ENCODE results near the gene FAM47C. TPM values are rescaled to one million over a fixed set of nuclear protein-coding genes. Genes with fewer than 3 reads are reported as not detected.
"Not testable (repeated sequence)": the region's sequence is repeated elsewhere in the genome, so short reads cannot be mapped to it uniquely, and the experiment has no call there.

FAM47C gene
- total RNA-seq, 2 experiments from 2014 or later = not detected

GRCh38 chrX:37010496-37010895 is 2.3 kb downstream of the FAM47C start:
- no peak for TF ChIP-seq EZH2phosphoT487 (IDR thresholded peaks at IDR 0.05; ENCODE audit: borderline replicate concordance, low read depth, low read length)
- TF ChIP-seq, protein P1, sequence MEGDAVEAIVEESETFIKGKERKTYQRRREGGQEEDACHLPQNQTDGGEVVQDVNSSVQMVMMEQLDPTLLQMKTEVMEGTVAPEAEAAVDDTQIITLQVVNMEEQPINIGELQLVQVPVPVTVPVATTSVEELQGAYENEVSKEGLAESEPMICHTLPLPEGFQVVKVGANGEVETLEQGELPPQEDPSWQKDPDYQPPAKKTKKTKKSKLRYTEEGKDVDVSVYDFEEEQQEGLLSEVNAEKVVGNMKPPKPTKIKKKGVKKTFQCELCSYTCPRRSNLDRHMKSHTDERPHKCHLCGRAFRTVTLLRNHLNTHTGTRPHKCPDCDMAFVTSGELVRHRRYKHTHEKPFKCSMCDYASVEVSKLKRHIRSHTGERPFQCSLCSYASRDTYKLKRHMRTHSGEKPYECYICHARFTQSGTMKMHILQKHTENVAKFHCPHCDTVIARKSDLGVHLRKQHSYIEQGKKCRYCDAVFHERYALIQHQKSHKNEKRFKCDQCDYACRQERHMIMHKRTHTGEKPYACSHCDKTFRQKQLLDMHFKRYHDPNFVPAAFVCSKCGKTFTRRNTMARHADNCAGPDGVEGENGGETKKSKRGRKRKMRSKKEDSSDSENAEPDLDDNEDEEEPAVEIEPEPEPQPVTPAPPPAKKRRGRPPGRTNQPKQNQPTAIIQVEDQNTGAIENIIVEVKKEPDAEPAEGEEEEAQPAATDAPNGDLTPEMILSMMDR (conservative IDR thresholded peaks at IDR 0.05; ENCODE audit: low read length) = no peak
- no peaks in the 10 kb centered on the region for H3K4me1 ChIP-seq (ENCODE audit: insufficient read depth, low read length, poor library complexity, severe bottlenecking)
- no TSS peak for BruUV-seq (replicated peaks)
- H3K9me2 ChIP-seq (ENCODE audit: insufficient read depth, low read length) = no peaks in the 10 kb centered on the region
- ChIA-PET POLR2A (no interaction called here), CTCF (ENCODE audit: unreplicated experiment) (no interaction called here)
- no peaks in the 10 kb centered on the region for H4K20me1 ChIP-seq (ENCODE audit: insufficient read depth, low read length)
- H3K79me2 ChIP-seq (ENCODE audit: insufficient read depth, low read depth, low read length) = no peaks in the 10 kb centered on the region
- H3K9me3 ChIP-seq (ENCODE audit: low read length) = no peaks in the 10 kb centered on the region
- no peak overlapping the region for H3K4me2 ChIP-seq (ENCODE audit: low read length)
- intact Hi-C loops (cut with micrococcal nuclease; ENCODE audit: unreplicated experiment) = no loop called here
- no peak for DNase-seq (ENCODE audit: low spot score)
- H3K36me3 ChIP-seq (ENCODE audit: insufficient read depth, low read length) = no peaks in the 10 kb centered on the region
- no peak overlapping the region for H3K27ac ChIP-seq (ENCODE audit: low read depth, low read length, poor library complexity, severe bottlenecking)
- H3K4me3 ChIP-seq (ENCODE audit: low read depth, low read length, poor library complexity, severe bottlenecking) = no peak overlapping the region
- no peak overlapping the region for H2AFZ ChIP-seq (ENCODE audit: low read length)

- H3K4me3 ChIP-seq (ENCODE audit: low read depth, low read length, poor library complexity, severe bottlenecking); H3K9me2 ChIP-seq (ENCODE audit: insufficient read depth, low read length); CTCF ChIA-PET (ENCODE audit: unreplicated experiment); H4K20me1 ChIP-seq (ENCODE audit: insufficient read depth, low read length); BruUV-seq (replicated peaks); H3K9me3 ChIP-seq (ENCODE audit: low read length); H3K4me2 ChIP-seq (ENCODE audit: low read length); H3K79me2 ChIP-seq (ENCODE audit: insufficient read depth, low read depth, low read length); H2AFZ ChIP-seq (ENCODE audit: low read length); intact Hi-C loops (cut with micrococcal nuclease; ENCODE audit: unreplicated experiment); DNase-seq (ENCODE audit: low spot score); H3K36me3 ChIP-seq (ENCODE audit: insufficient read depth, low read length); H3K4me1 ChIP-seq (ENCODE audit: insufficient read depth, low read length, poor library complexity, severe bottlenecking); H3K27ac ChIP-seq (ENCODE audit: low read depth, low read length, poor library complexity, severe bottlenecking): not testable (repeated sequence)
- POLR2A ChIA-PET = interaction anchor here (0.5 kb wide), 1 partner anchor 29 kb away, joined by 4 read pairs; no protein-coding TSS in a partner anchor
Measured at GRCh38 chrX:37034260-37034659, 26.1 kb downstream of the FAM47C start.

DNA sequence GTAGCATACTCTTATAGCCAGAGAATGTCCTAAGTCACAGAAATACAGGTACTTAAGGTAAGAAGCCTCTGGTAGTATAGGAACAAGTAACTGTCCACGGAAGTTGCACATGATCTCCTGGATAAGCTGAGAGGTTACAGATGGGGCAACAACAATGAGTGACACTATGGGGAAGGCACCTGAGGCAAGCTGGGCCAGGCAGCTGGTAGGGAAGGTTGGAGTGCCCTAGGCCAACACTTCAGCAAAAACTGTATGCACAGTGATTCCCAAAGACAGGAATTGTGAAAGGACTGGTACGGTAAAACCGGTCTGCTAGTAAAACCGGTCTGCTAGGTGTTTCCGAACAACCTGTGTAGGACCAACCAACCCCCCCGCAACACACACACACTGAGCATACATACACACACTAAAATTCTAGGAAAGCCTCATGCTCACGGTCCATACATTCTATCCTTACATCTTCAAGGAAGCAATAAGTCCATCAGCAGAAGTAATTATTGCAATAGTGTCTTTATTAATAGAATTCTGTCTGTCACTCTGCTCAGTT is 28.6 kb downstream of the FAM47C start:
- H3K4me2 ChIP-seq (ENCODE audit: low read length); POLR2A ChIA-PET; H3K27ac ChIP-seq (ENCODE audit: low read depth, low read length, poor library complexity, severe bottlenecking); H3K4me1 ChIP-seq (ENCODE audit: insufficient read depth, low read length, poor library complexity, severe bottlenecking); H3K79me2 ChIP-seq (ENCODE audit: insufficient read depth, low read depth, low read length); DNase-seq (ENCODE audit: low spot score); H3K36me3 ChIP-seq (ENCODE audit: insufficient read depth, low read length); intact Hi-C loops (cut with micrococcal nuclease; ENCODE audit: unreplicated experiment); H3K9me2 ChIP-seq (ENCODE audit: insufficient read depth, low read length); BruUV-seq (replicated peaks); H3K9me3 ChIP-seq (ENCODE audit: low read length); H4K20me1 ChIP-seq (ENCODE audit: insufficient read depth, low read length); CTCF ChIA-PET (ENCODE audit: unreplicated experiment); H3K4me3 ChIP-seq (ENCODE audit: low read depth, low read length, poor library complexity, severe bottlenecking); H2AFZ ChIP-seq (ENCODE audit: low read length): not testable (repeated sequence)

- H3K79me2 ChIP-seq (ENCODE audit: insufficient read depth, low read depth, low read length); intact Hi-C loops (cut with micrococcal nuclease; ENCODE audit: unreplicated experiment); CTCF ChIA-PET (ENCODE audit: unreplicated experiment); POLR2A ChIA-PET; BruUV-seq (replicated peaks); H2AFZ ChIP-seq (ENCODE audit: low read length); H3K4me2 ChIP-seq (ENCODE audit: low read length); H3K4me1 ChIP-seq (ENCODE audit: insufficient read depth, low read length, poor library complexity, severe bottlenecking); H3K9me2 ChIP-seq (ENCODE audit: insufficient read depth, low read length); H3K4me3 ChIP-seq (ENCODE audit: low read depth, low read length, poor library complexity, severe bottlenecking); H3K9me3 ChIP-seq (ENCODE audit: low read length); DNase-seq (ENCODE audit: low spot score); H3K36me3 ChIP-seq (ENCODE audit: insufficient read depth, low read length); H3K27ac ChIP-seq (ENCODE audit: low read depth, low read length, poor library complexity, severe bottlenecking); H4K20me1 ChIP-seq (ENCODE audit: insufficient read depth, low read length): not testable (repeated sequence)
Measured at GRCh38 chrX:37038814-37039213, 30.6 kb downstream of the FAM47C start.

DNA sequence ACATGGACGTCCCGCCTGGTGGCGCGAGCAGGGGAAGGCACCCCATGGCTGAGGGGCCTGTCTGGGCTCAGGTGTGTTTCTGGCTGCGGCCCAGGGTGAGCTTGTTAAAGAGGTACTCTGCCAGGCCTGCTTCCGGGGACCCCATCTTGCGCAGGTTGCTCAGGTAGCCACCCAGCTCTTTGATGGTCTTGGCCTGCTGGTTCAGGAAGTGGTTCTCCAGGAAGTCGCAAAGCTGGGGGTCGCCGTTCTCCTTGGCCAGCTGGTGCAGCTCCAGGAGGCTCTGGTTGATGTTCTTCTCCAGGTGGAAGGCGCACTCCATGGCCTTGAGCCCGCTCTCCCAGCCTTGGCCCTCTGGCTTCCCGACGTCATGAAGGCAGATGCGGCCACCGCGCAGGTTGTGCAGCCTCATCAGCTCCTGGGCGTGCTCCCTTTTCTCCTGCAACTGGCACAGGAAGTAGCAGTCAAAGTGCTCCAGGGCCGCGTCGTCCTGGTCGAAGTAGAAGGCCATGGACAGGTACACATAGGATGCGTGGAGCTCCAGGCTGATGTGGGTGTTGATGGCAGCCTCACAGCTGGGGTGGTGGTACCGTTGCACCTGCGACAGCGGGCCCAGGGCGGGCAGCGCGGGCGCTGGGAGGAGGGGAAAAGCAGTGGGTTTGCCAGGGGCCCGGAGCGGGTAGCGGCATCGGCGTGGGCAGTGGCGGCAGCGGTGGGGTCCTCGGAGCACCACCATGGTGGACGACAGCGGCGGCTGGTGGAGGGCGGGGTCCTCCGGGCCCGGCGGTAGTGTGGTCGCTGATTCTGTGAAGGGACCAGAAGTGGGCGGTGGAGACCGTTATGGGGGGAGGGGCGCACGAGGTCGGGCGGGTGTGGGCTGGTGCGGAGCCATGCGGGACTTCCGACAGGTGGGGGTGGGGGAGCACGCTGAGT is 35.1 kb downstream of the FAM47C start:
- H3K79me2 ChIP-seq (ENCODE audit: insufficient read depth, low read depth, low read length); BruUV-seq (replicated peaks); CTCF ChIA-PET (ENCODE audit: unreplicated experiment); H3K9me2 ChIP-seq (ENCODE audit: insufficient read depth, low read length); H3K36me3 ChIP-seq (ENCODE audit: insufficient read depth, low read length); H3K4me2 ChIP-seq (ENCODE audit: low read length); H3K4me1 ChIP-seq (ENCODE audit: insufficient read depth, low read length, poor library complexity, severe bottlenecking); intact Hi-C loops (cut with micrococcal nuclease; ENCODE audit: unreplicated experiment); H2AFZ ChIP-seq (ENCODE audit: low read length); H3K27ac ChIP-seq (ENCODE audit: low read depth, low read length, poor library complexity, severe bottlenecking); H4K20me1 ChIP-seq (ENCODE audit: insufficient read depth, low read length); DNase-seq (ENCODE audit: low spot score); POLR2A ChIA-PET; H3K9me3 ChIP-seq (ENCODE audit: low read length); H3K4me3 ChIP-seq (ENCODE audit: low read depth, low read length, poor library complexity, severe bottlenecking): not testable (repeated sequence)

Measured in OCI-LY7 (cell line).